HG02981 (cell line): ENCODE results near the gene CCDC60.

ENCODE experiments used
- ATAC-seq: cut with Tn5 transposase; IDR thresholded peaks from one replicate; pipeline ENCODE4 v1.9.1; 2021; ENCODE audit warnings: mild to moderate bottlenecking, moderate library complexity; ENCODE audit not compliant: unreplicated experiment

The CCDC60 gene

DNA sequence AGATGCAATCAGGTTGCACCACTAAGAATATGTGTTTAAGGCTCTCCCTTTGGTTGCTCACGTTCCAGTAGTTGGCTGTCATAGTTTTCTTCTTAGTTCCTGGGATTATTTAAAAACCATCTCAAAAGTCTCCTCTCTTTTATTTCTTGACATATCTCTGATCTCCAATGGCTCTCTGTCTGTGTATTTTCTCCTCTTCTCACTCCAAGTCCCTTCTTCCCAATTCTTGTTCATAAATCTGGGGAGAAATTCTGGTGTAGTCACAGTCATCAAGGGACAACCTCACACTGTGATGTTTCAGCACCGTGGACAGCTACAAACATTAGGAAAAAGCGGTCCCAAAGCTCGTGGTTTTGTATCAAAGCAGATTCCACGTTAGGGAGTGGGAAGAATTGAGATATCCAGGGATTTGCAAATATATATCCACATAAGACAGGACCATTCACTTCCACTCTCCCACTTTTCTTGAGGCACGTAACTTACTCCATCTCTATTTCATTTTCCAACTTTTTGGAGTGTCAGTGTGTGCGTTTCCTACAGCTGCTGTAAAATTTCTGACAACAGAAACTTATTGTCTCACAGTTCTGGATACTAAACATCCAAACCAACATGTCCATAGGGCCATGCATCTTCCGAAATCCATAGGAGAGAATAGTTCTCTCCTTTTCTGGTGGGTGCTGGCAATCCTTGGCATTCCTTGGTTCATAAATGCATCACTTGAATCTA, 178.4 kb downstream of the CCDC60 start:
- no peak for ATAC-seq

GRCh38 chr12:119528241-119528640, 193.7 kb downstream of the CCDC60 start:
- no peak for ATAC-seq

DNA sequence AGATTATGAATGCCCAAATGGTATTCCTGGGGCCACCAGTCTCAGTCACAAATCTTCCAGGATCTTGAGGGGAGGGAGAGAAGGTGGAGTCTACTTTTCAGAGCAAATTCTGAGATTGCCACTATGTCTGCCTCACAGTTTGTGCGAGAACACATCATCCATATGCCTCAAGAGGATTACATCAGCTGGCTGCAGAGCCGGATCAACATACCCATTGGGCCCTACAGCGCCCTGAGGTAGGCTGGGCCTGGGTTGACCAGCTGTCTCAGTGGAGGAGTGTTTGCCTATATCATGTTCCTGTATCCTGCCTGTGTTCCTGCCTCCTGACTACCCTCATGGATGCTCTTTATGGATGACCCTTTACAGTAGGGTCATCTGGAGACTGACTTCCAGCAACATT, 205.9 kb downstream of the CCDC60 start:
- ATAC-seq = no peak

- ATAC-seq = no peak
These were observed 210.5 kb downstream of the CCDC60 start for GRCh38 chr12:119544765-119545625.

GRCh38 chr12:119546340-119546739, 211.8 kb downstream of the CCDC60 start:
- ATAC-seq = no peak

- ATAC-seq = no peak
These were observed 212.5 kb downstream of the CCDC60 start for GRCh38 chr12:119547001-119547400.

- ATAC-seq = no peak
These were observed 222.3 kb downstream of the CCDC60 start for GRCh38 chr12:119556854-119557253.

- ATAC-seq = no peak
These were observed 230.9 kb downstream of the CCDC60 start for GRCh38 chr12:119565404-119565803.

DNA sequence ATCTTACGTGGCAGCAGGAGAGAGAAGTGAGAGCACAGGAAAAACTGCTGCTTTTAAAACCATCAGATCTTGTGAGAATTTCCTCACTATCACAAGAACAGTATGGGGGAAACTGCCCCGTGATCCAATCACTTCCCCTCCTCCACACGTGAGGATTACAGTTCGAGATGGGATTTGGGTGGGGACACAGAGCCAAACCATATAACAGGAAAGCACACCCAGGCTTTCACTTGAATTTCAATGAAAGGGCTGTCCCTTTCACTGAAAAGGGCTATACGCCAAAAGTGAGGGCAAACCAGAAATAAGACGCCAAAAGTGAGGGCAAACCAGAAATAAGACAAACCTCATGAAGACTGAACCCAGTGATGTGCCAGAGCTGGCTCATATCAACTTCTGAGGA, 236.2 kb downstream of the CCDC60 start:
- no peak for ATAC-seq

GRCh38 chr12:119573086-119573485, 238.6 kb downstream of the CCDC60 start:
- no peak for ATAC-seq

GRCh38 chr12:119574255-119574654, 239.7 kb downstream of the CCDC60 start:
- no peak for ATAC-seq

DNA sequence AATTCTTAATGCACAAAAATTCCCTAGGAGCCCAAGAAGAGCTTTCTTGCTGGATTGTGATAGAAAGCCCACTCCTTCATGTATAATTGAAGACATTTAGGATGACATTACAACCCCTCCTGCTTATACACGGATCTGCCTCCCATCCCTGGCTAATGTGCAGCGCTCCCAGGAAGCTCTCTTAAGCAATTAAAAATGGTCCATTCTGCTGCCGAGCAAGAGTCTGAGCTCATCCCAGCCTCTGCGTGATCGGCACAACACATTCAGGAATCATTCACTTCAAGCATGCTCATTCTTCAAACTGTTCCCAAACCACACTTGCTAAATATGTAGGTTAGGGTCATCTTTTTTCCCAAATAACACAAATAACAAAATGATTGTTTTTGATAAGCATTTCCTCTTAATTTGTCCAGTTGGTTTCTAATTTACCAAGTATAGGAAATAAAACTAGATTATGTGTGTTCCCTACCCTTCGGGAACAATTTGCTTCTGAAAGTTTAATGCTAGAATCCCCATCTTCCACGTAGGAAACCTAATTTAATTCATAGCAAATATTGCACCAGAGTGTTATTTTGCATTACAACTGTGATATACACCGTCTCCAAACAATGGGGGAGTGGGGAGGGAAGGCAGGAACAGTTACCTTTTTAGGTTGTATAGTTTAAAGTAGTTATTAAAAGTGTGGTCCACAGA, 241.7 kb downstream of the CCDC60 start:
- ATAC-seq = no peak

DNA sequence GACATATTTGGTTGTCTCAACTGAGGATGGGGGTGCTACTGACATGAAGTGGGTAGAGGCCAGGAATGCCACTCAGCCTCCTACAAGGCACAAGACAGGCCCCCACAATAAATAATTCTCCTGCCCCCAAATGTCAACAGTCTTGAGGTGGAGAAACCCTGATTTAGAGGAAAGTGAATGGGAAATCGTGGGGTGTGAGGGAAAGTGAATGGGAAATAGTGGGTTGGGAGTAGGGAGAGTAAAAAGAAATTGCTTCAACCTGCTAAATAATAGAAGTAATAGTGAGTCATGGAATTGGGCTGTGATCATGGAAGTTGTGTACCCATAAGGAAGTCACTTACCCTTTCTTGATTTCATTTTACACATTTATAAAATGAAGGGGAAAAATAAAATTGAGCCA, 242.4 kb downstream of the CCDC60 start:
- no peak for ATAC-seq

- ATAC-seq = no peak
These were observed 243.6 kb downstream of the CCDC60 start for GRCh38 chr12:119578112-119578511.

- no peak for ATAC-seq
These were observed 254.6 kb downstream of the CCDC60 start for GRCh38 chr12:119589097-119589496.

- ATAC-seq = no peak
These were observed 255.1 kb downstream of the CCDC60 start for GRCh38 chr12:119589634-119590033.
